ENCODE measurements around the gene EXOSC7.

DNA sequence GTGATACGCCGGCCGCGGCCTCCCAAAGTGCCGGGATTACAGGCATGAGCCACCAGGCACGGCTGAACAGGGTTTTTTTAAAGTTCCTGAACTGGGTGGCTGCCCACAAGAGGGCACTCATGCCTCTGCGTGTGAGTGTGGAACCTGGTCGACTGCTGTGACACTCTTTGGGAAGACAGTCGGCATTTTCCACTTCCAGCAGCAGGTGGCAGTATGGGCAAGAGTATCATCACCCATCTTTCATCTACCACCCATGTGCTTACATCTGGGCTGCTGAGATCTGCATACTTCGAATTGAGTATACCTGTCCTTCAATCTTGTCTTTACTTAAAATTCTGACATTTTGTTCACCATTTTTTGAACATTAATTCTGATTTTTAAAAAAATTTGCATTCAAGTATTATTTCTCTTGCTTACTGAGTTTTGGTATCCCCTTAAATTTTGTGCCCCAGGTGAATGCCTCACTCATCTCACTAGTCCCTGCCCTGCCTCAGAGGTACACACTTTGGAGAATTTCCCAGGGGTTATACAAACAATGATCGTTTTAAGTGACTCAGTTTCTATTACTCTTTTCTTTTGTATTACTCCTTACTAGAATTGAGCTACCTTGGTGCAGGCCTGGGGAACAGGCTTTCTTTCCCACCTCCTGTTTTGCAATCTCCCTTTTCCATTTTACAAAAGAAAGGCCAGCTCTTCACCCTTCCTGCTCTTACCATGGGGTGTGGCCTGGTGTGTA is 61.8 kb downstream of the EXOSC7 start:
- TF ChIP-seq EZH2 (IDR thresholded peaks at IDR 0.05) (no peak), POLR2AphosphoS5 (IDR thresholded peaks at IDR 0.05; ENCODE audit: borderline replicate concordance, low read depth, low read length) (no peak), FOXP2 (optimal IDR thresholded peaks at IDR 0.05; ENCODE audit: control extremely low read depth, extremely low read length, insufficient read depth) (peak; percentile 31)
